IMR-90 (cell line): ENCODE measurements around the gene MALT1.

Experiments used
- POLR2A ChIP-seq: IDR thresholded peaks from 2 replicates; pipeline ENCODE4 v1.6.1; 2012; ENCODE audit warnings: mild to moderate bottlenecking, low read depth, low read length
- RAD21 ChIP-seq: IDR thresholded peaks from 2 replicates; pipeline ENCODE4 v1.6.1; 2012; ENCODE audit warnings: low read length, improper control_type of control experiment
- TF ChIP-seq, protein P1 (sequence below): conservative IDR thresholded peaks from 2 replicates; pipeline ENCODE4 v1.5.1; 2012; ENCODE audit warnings: mild to moderate bottlenecking, low read depth, low read length, improper control_type of control experiment
- TF ChIP-seq, protein P2 (sequence below): fragments of 150-350 bp; IDR thresholded peaks from 2 replicates; pipeline ENCODE4 v1.6.1; 2017; ENCODE audit warnings: mild to moderate bottlenecking, antibody characterized with exemption, low read length, low read depth

DNA sequence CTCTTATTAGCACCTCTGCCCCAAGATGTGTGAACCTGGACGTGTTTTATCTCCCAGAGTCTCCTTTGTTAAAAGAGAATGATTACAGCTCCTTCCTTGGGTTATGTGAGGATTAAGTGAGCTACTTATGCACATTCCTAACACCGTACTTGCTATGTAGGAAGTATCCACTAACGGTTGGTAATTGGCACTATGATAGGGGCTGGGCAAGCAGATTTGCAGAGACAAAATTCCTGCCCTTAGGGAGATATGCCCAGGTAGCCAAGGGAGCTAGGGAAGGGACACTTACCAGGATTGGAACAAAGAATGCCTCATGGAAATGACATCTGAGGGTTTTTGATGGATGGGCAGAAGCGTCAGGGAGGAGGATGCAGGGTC, 30.8 kb upstream of the MALT1 start:
- TF ChIP-seq, protein P1, sequence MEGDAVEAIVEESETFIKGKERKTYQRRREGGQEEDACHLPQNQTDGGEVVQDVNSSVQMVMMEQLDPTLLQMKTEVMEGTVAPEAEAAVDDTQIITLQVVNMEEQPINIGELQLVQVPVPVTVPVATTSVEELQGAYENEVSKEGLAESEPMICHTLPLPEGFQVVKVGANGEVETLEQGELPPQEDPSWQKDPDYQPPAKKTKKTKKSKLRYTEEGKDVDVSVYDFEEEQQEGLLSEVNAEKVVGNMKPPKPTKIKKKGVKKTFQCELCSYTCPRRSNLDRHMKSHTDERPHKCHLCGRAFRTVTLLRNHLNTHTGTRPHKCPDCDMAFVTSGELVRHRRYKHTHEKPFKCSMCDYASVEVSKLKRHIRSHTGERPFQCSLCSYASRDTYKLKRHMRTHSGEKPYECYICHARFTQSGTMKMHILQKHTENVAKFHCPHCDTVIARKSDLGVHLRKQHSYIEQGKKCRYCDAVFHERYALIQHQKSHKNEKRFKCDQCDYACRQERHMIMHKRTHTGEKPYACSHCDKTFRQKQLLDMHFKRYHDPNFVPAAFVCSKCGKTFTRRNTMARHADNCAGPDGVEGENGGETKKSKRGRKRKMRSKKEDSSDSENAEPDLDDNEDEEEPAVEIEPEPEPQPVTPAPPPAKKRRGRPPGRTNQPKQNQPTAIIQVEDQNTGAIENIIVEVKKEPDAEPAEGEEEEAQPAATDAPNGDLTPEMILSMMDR: no peak
- TF ChIP-seq POLR2A (no peak), RAD21 (no peak)
- TF ChIP-seq, protein P2, sequence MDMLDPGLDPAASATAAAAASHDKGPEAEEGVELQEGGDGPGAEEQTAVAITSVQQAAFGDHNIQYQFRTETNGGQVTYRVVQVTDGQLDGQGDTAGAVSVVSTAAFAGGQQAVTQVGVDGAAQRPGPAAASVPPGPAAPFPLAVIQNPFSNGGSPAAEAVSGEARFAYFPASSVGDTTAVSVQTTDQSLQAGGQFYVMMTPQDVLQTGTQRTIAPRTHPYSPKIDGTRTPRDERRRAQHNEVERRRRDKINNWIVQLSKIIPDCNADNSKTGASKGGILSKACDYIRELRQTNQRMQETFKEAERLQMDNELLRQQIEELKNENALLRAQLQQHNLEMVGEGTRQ: no peak
